G401.6 (cell line): Measurements from ENCODE around the gene ERG.

Source experiments
- FAIRE-seq: peaks from 2 replicates; lab custom pipeline; 2012; peaks lifted over from hg19 to GRCh38; lab: Jason Lieb, UNC

ERG gene

GRCh38 chr21:38433471-38433870 is 64.8 kb downstream of the ERG start:
- FAIRE-seq, result no peak

GRCh38 chr21:38430401-38430984 is 67.8 kb downstream of the ERG start:
- no peak for FAIRE-seq

- FAIRE-seq, result no peak
Observed at GRCh38 chr21:38429011-38429410, 69.3 kb downstream of the ERG start.

- no peak for FAIRE-seq
Observed at GRCh38 chr21:38428211-38428610, 70.1 kb downstream of the ERG start.

GRCh38 chr21:38424305-38425019 is 73.8 kb downstream of the ERG start:
- FAIRE-seq, result no peak

GRCh38 chr21:38422082-38422481 is 76.2 kb downstream of the ERG start:
- FAIRE-seq, result no peak

GRCh38 chr21:38420140-38420539 is 78.1 kb downstream of the ERG start:
- no peak for FAIRE-seq

GRCh38 chr21:38417726-38418125 is 80.6 kb downstream of the ERG start:
- no peak for FAIRE-seq

- no peak for FAIRE-seq
Observed at GRCh38 chr21:38416791-38417190, 81.5 kb downstream of the ERG start.

GRCh38 chr21:38413958-38414548 is 84.2 kb downstream of the ERG start:
- FAIRE-seq, result no peak

GRCh38 chr21:38410466-38410865 is 87.8 kb downstream of the ERG start:
- FAIRE-seq, result no peak

GRCh38 chr21:38409907-38410306 is 88.4 kb downstream of the ERG start:
- FAIRE-seq, result no peak

- no peak for FAIRE-seq
Observed at GRCh38 chr21:38404177-38404576, 94.1 kb downstream of the ERG start.

- FAIRE-seq, result no peak
Observed at GRCh38 chr21:38402795-38403194, 95.5 kb downstream of the ERG start.

- FAIRE-seq, result no peak
Observed at GRCh38 chr21:38402291-38402690, 96.0 kb downstream of the ERG start.

GRCh38 chr21:38401191-38401926 is 96.9 kb downstream of the ERG start:
- no peak for FAIRE-seq

GRCh38 chr21:38400195-38400919 is 97.9 kb downstream of the ERG start:
- FAIRE-seq, result no peak

GRCh38 chr21:38399103-38399502 is 99.2 kb downstream of the ERG start:
- FAIRE-seq, result no peak

GRCh38 chr21:38396325-38396724 is 102.0 kb downstream of the ERG start:
- no peak for FAIRE-seq

GRCh38 chr21:38395581-38395980 is 102.7 kb downstream of the ERG start:
- FAIRE-seq, result no peak

- FAIRE-seq, result no peak
Observed at GRCh38 chr21:38392661-38393060, 105.6 kb downstream of the ERG start.

- no peak for FAIRE-seq
Observed at GRCh38 chr21:38389896-38390295, 108.4 kb downstream of the ERG start.

- FAIRE-seq, result no peak
Observed at GRCh38 chr21:38389354-38389676, 109.0 kb downstream of the ERG start.
